LHCN-M2 (cell line): ENCODE measurements around the gene LARP4B. TPM values are rescaled to one million over a fixed set of nuclear protein-coding genes. Genes with fewer than 3 reads are reported as not detected.

ENCODE experiments used
- DNase-seq: peaks from one replicate; pipeline ENCODE4 v3.0.0-alpha.2; 2012; ENCODE audit warnings: low read depth
- total RNA-seq: library from RNA; depleted of rRNA; stranded (reverse); fragments of >200 nt; gene quantifications from 2 replicates; pipeline ENCODE4 v1.2.3, GENCODE V29; 2014

Gene LARP4B
- total RNA-seq, 1 experiment from 2014 or later: 32.6 TPM

- DNase-seq: no peak
These were observed 62.3 kb downstream of the LARP4B start for GRCh38 chr10:869171-869570.

- DNase-seq: no peak
These were observed 63.7 kb downstream of the LARP4B start for GRCh38 chr10:867807-868206.

- no peak for DNase-seq
These were observed 64.9 kb downstream of the LARP4B start for GRCh38 chr10:866577-866941.

- no peak for DNase-seq
These were observed 65.5 kb downstream of the LARP4B start for GRCh38 chr10:865924-866576.

- no peak for DNase-seq
These were observed 66.2 kb downstream of the LARP4B start for GRCh38 chr10:865257-865656.

GRCh38 chr10:860519-860918, 71.0 kb downstream of the LARP4B start:
- DNase-seq: no peak

- DNase-seq: no peak
These were observed 74.9 kb downstream of the LARP4B start for GRCh38 chr10:856416-857157.

GRCh38 chr10:855671-856070, 75.8 kb downstream of the LARP4B start:
- no peak for DNase-seq

- DNase-seq: no peak
These were observed 76.4 kb downstream of the LARP4B start for GRCh38 chr10:855079-855478.

- DNase-seq: no peak
These were observed 78.5 kb downstream of the LARP4B start for GRCh38 chr10:853017-853416.

- no peak for DNase-seq
These were observed 79.1 kb downstream of the LARP4B start for GRCh38 chr10:852386-852785.

- no peak for DNase-seq
These were observed 79.6 kb downstream of the LARP4B start for GRCh38 chr10:851901-852300.

GRCh38 chr10:850093-850492, 81.4 kb downstream of the LARP4B start:
- no peak for DNase-seq

- DNase-seq: no peak
These were observed 83.6 kb downstream of the LARP4B start for GRCh38 chr10:847868-848267.

GRCh38 chr10:846126-846685, 85.3 kb downstream of the LARP4B start:
- DNase-seq: no peak

- DNase-seq: no peak
These were observed 86.0 kb downstream of the LARP4B start for GRCh38 chr10:845526-845925.

GRCh38 chr10:844552-844951, 87.0 kb downstream of the LARP4B start:
- DNase-seq: peak; percentile 48

- DNase-seq: no peak
These were observed 87.8 kb downstream of the LARP4B start for GRCh38 chr10:843703-844102.

GRCh38 chr10:842795-843194, 88.7 kb downstream of the LARP4B start:
- DNase-seq: no peak

- DNase-seq: no peak
These were observed 90.0 kb downstream of the LARP4B start for GRCh38 chr10:841535-841934.

GRCh38 chr10:839550-840205, 91.8 kb downstream of the LARP4B start:
- peak; percentile 38 for DNase-seq

- no peak for DNase-seq
These were observed 94.7 kb downstream of the LARP4B start for GRCh38 chr10:836782-837181.

GRCh38 chr10:834493-834892, 97.0 kb downstream of the LARP4B start:
- no peak for DNase-seq
